ENCODE results near the gene CARM1.
"Not testable (repeated sequence)": the region's sequence is repeated elsewhere in the genome, so short reads cannot be mapped to it uniquely, and the experiment has no call there.

Gene CARM1

GRCh38 chr19:10876459-10877240 lies 5.3 kb downstream of the CARM1 start:
- DNase-seq, result no peak

- not testable (repeated sequence) for DNase-seq
Observed at GRCh38 chr19:10877608-10878007, 6.3 kb downstream of the CARM1 start.

- no peak for DNase-seq
Observed at GRCh38 chr19:10878253-10878652, 6.9 kb downstream of the CARM1 start.

- DNase-seq, result no peak
Observed at GRCh38 chr19:10881403-10882107, 10.2 kb downstream of the CARM1 start.

GRCh38 chr19:10882108-10882457 lies 10.7 kb downstream of the CARM1 start:
- no peak for DNase-seq

GRCh38 chr19:10884274-10884673 lies 12.9 kb downstream of the CARM1 start:
- no peak for DNase-seq

- no peak for DNase-seq
Observed at GRCh38 chr19:10885201-10886169, 14.1 kb downstream of the CARM1 start.

GRCh38 chr19:10887616-10888367 lies 16.4 kb downstream of the CARM1 start:
- no peak for DNase-seq

- no peak for DNase-seq
Observed at GRCh38 chr19:10888421-10888866, 17.1 kb downstream of the CARM1 start.

- no peak for DNase-seq
Observed at GRCh38 chr19:10889880-10890279, 18.5 kb downstream of the CARM1 start.

- no peak for DNase-seq
Observed at GRCh38 chr19:10891405-10892086, 20.2 kb downstream of the CARM1 start.

- DNase-seq, result no peak
Observed at GRCh38 chr19:10892256-10892655, 20.9 kb downstream of the CARM1 start.

- DNase-seq, result no peak
Observed at GRCh38 chr19:10894911-10895213, 23.5 kb downstream of the CARM1 start.

GRCh38 chr19:10895363-10895762 lies 24.0 kb downstream of the CARM1 start:
- DNase-seq, result no peak

- no peak for DNase-seq
Observed at GRCh38 chr19:10895920-10896319, 24.6 kb downstream of the CARM1 start.

GRCh38 chr19:10896851-10897526 lies 25.6 kb downstream of the CARM1 start:
- peak; percentile 60 to 63 for DNase-seq

- no peak for DNase-seq
Observed at GRCh38 chr19:10898633-10899032, 27.3 kb downstream of the CARM1 start.

GRCh38 chr19:10899151-10899653 lies 27.8 kb downstream of the CARM1 start:
- peak in 1 of 2 experiments; percentile 29 for DNase-seq

GRCh38 chr19:10907925-10908324 lies 36.6 kb downstream of the CARM1 start:
- DNase-seq, result no peak

- DNase-seq, result no peak
Observed at GRCh38 chr19:10908380-10908960, 37.1 kb downstream of the CARM1 start.
